HFFc6 (cell line): Measurements from ENCODE around the gene GTF3C5. TPM values are rescaled to one million over a fixed set of nuclear protein-coding genes. Genes with fewer than 3 reads are reported as not detected.
A peak's percentile ranks its signal among the peaks of the same experiment; 100 is the strongest.
"Not testable (repeated sequence)": the region's sequence is repeated elsewhere in the genome, so short reads cannot be mapped to it uniquely, and the experiment has no call there.

Experiments
- DNase-seq: peaks from one replicate; pipeline ENCODE4 v3.0.0-alpha.2; 2018
- H3K27ac Mint-ChIP-seq: 2 replicates; pipeline ENCODE4 v1.8.0; 2020; ENCODE audit warnings: mild to moderate bottlenecking, mixed read lengths
- H3K27me3 Mint-ChIP-seq: 2 replicates; pipeline ENCODE4 v1.8.0; 2021; ENCODE audit warnings: mild to moderate bottlenecking, moderate library complexity, mixed read lengths; ENCODE audit not compliant: insufficient read depth
- H3K36me3 Mint-ChIP-seq: 2 replicates; pipeline ENCODE4 v1.8.0; 2021; ENCODE audit warnings: low read depth, mixed read lengths
- H3K4me1 Mint-ChIP-seq: 2 replicates; pipeline ENCODE4 v1.8.0; 2020; ENCODE audit warnings: low read depth, mixed read lengths
- H3K4me3 Mint-ChIP-seq: 2 replicates; pipeline ENCODE4 v1.8.0; 2020; ENCODE audit warnings: mild to moderate bottlenecking, moderate library complexity, mixed read lengths
- H3K9me3 Mint-ChIP-seq: 2 replicates; pipeline ENCODE4 v1.8.0; 2020; ENCODE audit warnings: mild to moderate bottlenecking, mixed read lengths
- total RNA-seq, 6 experiments: library from RNA; stranded (reverse); fragmentation: NEBNext Ultra II Directional; extraction: Animal tissue kit (Norgen Biotek cat#: 25700); gene quantifications; 2 replicates in 1 of 6; 3 replicates in 5 of 6; pipeline ENCODE4 v1.2.3, GENCODE V29; 2021
- TF ChIP-seq, protein P1 (sequence below): fragments of 200-600 bp; sonication (generic); IDR thresholded peaks from 2 replicates; pipeline ENCODE4 v1.5.0; 2021; ENCODE audit warnings: antibody characterized with exemption, mild to moderate bottlenecking

The GTF3C5 gene
- total RNA-seq, 6 experiments from 2014 or later = 34.5 to 40.2 (median 38.4) TPM

DNA sequence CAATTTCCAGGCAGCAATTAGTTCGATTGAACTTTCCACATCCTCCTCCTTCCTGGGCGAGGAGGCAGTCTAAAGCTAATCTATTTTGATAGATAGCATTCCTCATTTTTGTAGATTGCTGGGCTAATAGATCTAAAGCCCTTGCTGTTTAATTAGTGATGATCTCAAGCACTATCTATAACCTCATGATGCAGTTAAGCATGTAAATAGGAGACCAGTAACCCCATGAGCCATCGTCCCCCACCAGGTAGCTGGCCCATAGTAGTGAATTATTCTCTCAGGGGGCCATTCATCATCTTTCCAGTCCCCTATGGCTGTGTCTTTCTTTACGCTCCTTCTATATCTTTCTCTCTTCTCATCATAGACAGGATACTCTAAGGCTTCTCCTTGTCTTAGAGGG, 45.9 kb downstream of the GTF3C5 start:
- Mint-ChIP-seq H3K4me3 (no peak overlapping the region), H3K4me1 (peaks cover 36% of the 10 kb centered on the region), H3K27me3 (peaks cover 14% of the 10 kb centered on the region), H3K27ac (no peak overlapping the region), H3K9me3 (no peaks in the 10 kb centered on the region), H3K36me3 (no peaks in the 10 kb centered on the region)
- no peak for DNase-seq
- TF ChIP-seq, protein P1, sequence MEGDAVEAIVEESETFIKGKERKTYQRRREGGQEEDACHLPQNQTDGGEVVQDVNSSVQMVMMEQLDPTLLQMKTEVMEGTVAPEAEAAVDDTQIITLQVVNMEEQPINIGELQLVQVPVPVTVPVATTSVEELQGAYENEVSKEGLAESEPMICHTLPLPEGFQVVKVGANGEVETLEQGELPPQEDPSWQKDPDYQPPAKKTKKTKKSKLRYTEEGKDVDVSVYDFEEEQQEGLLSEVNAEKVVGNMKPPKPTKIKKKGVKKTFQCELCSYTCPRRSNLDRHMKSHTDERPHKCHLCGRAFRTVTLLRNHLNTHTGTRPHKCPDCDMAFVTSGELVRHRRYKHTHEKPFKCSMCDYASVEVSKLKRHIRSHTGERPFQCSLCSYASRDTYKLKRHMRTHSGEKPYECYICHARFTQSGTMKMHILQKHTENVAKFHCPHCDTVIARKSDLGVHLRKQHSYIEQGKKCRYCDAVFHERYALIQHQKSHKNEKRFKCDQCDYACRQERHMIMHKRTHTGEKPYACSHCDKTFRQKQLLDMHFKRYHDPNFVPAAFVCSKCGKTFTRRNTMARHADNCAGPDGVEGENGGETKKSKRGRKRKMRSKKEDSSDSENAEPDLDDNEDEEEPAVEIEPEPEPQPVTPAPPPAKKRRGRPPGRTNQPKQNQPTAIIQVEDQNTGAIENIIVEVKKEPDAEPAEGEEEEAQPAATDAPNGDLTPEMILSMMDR = no peak

DNA sequence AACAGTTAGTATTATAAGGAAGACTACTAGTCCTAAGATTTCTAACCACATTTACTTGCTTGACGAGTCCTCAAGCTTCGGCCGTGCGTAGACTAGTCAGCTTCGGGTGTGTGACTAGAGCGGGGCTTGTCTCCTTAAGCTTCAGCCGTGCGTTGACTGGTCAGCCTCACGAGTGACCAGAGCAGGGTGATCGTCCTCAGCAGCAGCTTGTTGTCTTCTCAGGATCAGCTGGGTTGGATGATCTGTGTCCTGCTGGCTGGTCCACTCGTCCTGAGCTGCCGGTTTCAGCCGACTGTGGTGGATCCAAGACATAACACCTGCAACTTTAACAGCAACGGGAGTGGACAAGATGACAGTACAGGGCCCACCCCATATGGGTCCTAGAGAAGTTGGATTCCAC, 47.7 kb downstream of the GTF3C5 start:
- Mint-ChIP-seq H3K4me1 (peaks cover 35% of the 10 kb centered on the region), H3K9me3 (no peaks in the 10 kb centered on the region), H3K36me3 (no peaks in the 10 kb centered on the region), H3K4me3 (no peak overlapping the region), H3K27ac (no peak overlapping the region), H3K27me3 (peaks cover 14% of the 10 kb centered on the region)
- TF ChIP-seq, protein P1 = no peak
- DNase-seq = no peak

DNA sequence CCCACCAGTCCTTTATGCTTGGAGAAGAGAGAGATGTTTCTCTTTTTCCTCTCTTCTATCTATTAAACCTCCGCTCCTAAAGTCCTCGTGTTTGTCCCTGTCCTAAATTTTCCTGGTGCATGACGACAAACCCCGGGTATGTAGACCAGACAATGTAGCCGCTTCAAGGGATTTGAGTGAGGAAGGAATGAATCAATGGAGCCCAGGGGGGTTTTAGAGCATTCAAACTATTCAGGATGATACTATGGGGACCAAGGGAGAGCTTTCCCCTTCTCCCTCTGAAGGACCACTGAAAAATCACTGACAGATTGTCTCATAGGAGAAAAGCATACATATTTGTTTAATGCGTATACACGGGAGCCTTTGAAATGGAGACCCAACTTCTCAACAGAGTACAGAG, 49.4 kb downstream of the GTF3C5 start:
- Mint-ChIP-seq H3K9me3 (no peaks in the 10 kb centered on the region), H3K4me3 (no peak overlapping the region), H3K27me3 (peaks cover 14% of the 10 kb centered on the region), H3K27ac (no peak overlapping the region), H3K36me3 (no peaks in the 10 kb centered on the region), H3K4me1 (peaks cover 19% of the 10 kb centered on the region)
- TF ChIP-seq, protein P1 = no peak
- DNase-seq = no peak

DNA sequence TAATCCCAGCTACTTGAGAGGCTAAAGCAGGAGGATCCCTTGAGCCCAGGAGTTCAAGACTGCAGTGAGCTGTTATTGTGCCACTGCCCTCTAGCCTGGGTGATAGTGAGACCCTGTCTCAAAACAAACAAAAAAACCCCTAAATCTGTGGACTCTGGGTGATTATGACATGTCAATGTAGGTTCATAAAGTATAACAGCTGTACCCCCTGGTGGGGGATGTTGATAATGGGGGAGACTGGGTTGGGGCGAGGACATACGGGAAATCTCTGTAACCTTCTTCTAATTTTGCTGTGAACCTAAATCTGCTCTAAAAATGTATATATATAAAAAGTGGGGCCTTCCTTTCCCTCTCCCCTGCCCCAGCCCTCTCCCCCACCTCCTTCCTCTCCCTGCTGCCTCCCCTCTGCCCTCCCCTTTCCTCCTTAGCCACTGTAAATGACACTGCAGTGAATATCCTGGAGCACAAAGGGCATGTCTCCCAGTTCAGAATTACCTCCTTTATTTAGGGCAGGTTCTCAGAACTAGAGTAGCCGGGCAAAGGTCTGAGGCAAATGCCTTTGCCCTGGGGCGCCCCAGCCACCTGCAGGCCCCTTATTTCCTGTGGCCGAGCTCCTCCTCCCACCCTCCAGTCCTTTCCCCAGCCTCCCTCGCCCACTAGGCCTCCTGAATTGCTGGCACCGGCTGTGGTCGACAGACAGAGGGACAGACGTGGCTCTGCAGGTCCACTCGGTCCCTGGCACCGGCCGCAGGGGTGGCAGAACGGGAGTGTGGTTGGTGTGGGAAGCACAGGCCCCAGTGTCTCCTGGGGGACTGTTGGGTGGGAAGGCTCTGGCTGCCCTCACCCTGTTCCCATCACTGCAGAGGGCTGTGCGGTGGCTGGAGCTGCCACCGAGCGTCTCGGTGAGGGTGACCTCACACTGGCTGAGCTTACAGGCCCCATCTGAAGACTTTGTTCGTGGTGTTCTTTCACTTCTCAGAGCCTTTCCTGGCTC, 50.3 kb downstream of the GTF3C5 start:
- not testable (repeated sequence) for H3K36me3 Mint-ChIP-seq, H3K27ac Mint-ChIP-seq, H3K4me3 Mint-ChIP-seq, DNase-seq, H3K9me3 Mint-ChIP-seq, H3K4me1 Mint-ChIP-seq
- TF ChIP-seq, protein P1 = peak; percentile 27
- H3K27me3 Mint-ChIP-seq = peaks cover 15% of the 10 kb centered on the region

DNA sequence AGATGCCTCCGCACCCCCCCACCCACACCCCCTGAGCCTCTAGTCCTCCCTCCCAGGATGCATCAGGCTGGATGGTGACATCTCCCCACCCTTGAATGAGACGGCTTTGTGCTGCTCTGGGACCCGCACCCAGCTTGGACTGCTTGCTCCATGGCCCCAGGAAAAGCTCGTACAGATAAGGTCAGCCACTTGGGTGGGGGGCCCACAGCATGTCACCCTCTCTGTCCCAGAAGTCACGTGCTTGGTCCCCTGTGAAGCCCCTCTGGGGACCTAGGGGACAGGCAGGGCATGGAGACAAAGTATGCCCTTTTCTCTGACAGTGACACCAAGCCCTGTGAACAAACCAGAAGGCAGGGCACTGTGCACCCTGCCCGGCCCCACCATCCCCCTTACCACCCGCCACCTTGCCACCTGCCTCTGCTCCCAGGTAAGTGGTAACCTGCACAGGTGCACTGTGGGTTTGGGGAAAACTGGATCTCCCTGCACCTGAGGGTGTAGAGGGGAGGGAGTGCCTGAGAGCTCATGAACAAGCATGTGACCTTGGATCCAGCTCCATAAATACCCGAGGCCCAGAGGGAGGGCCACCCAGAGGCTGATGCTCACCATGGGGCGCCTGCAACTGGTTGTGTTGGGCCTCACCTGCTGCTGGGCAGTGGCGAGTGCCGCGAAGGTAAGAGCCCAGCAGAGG, 51.3 kb downstream of the GTF3C5 start:
- not testable (repeated sequence) for H3K36me3 Mint-ChIP-seq, H3K27ac Mint-ChIP-seq, H3K9me3 Mint-ChIP-seq, DNase-seq, H3K4me1 Mint-ChIP-seq, H3K4me3 Mint-ChIP-seq
- peaks cover 17% of the 10 kb centered on the region for H3K27me3 Mint-ChIP-seq

DNA sequence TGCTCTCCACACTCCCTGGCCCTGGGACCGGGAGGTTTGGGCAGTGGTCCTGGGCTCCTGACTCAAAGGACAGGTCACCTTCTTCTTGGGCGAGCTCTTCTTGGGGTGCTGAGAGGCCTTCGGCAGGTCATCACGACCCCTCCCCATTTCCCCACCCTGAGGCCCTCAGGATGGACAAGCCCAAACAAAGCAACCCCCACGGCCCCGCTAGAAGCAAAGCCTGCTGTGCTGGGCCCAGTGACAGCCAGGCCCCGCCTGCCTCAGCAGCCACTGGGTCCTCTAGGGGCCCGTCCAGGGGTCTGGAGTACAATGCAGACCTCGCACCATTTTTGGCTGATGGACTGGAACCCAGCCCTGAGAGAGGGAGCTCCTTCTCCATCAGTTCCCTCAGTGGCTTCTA, 52.9 kb downstream of the GTF3C5 start:
- not testable (repeated sequence) for H3K9me3 Mint-ChIP-seq, DNase-seq, H3K4me1 Mint-ChIP-seq, H3K36me3 Mint-ChIP-seq, H3K27ac Mint-ChIP-seq, H3K4me3 Mint-ChIP-seq
- peaks cover 21% of the 10 kb centered on the region for H3K27me3 Mint-ChIP-seq

DNA sequence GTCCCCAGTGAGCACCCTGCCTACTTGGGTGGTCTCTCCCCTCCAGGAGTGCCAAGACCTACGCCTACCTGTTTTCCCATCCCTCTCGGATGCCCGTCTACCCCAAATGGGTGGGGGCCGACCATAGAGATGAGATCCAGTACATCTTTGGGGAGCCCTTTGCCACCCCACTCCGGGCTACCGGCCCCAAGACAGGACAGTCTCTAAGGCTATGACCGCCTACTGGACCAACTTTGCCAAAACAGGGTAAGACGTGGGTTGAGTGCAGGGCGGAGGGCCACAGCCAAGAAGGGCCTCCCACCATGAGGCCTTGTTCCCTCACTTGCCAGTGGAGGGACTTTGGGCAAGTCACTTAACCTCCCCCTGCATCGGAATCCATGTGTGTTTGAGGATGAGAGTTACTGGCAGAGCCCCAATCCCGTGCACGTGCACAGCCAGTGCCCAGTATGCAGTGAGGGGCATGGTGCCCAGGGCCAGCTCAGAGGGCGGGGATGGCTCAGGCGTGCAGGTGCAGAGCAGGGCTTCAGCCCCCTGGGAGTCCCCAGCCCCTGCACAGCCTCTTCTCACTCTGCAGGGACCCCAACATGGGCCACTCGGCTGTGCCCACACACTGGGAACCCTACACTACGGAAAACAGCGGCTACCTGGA, 55.5 kb downstream of the GTF3C5 start:
- H3K36me3 Mint-ChIP-seq, H3K4me3 Mint-ChIP-seq, H3K9me3 Mint-ChIP-seq, H3K27me3 Mint-ChIP-seq, H3K27ac Mint-ChIP-seq, DNase-seq, H3K4me1 Mint-ChIP-seq: not testable (repeated sequence)
